Omental fat pad (tissue), 4 donors: ENCODE results near the gene CIT. TPM values are rescaled to one million over a fixed set of nuclear protein-coding genes. Genes with fewer than 3 reads are reported as not detected.

ENCODE experiments used
- ATAC-seq: fragments of 150-250 bp; one replicate; pipeline ENCODE4 v1.9.1; 2016; ENCODE audit warnings: mild to moderate bottlenecking, moderate library complexity; ENCODE audit not compliant: low FRiP score
- DNase-seq: peaks from one replicate; pipeline ENCODE4 v3.0.0-alpha.2; 2019; ENCODE audit warnings: low spot score
- CTCF ChIP-seq, 3 donors: fragments of 450-650 bp; IDR thresholded peaks; one replicate each; pipeline ENCODE4 v1.5.1; 2016 to 2017; ENCODE audit warnings: antibody characterized with exemption in 3 of 3, mild to moderate bottlenecking in 3 of 3, moderate library complexity in 2 of 3
- total RNA-seq, 4 donors: library from RNA; depleted of rRNA; stranded (reverse); fragments of >200 nt; gene quantifications; one replicate each; pipeline ENCODE4 v1.1.0, GENCODE V29; 2016

The CIT gene
- total RNA-seq, 4 donors from 2014 or later: 0.93 to 4.3 (median 3.4) TPM

GRCh38 chr12:119730381-119730780 is 146.7 kb downstream of the CIT start:
- TF ChIP-seq CTCF (IDR thresholded peaks at IDR 0.05): no peak
- DNase-seq: no peak
- ATAC-seq: no peak

GRCh38 chr12:119729871-119730270 is 147.2 kb downstream of the CIT start:
- TF ChIP-seq CTCF (IDR thresholded peaks at IDR 0.05): no peak
- no peak for ATAC-seq

GRCh38 chr12:119728444-119728745 is 148.7 kb downstream of the CIT start:
- ATAC-seq: no peak
- DNase-seq: no peak
- TF ChIP-seq CTCF (IDR thresholded peaks at IDR 0.05): no peak

More at GRCh38 chr12:119729871-119730270, 147.2 kb downstream of the CIT start:
- no peak for DNase-seq

- DNase-seq (no peak), ATAC-seq (no peak)
- TF ChIP-seq CTCF (IDR thresholded peaks at IDR 0.05): no peak
Measured at GRCh38 chr12:119727600-119728443, 149.3 kb downstream of the CIT start.

GRCh38 chr12:119725523-119725922 is 151.6 kb downstream of the CIT start:
- no peak for ATAC-seq
- DNase-seq: no peak
- no peak for TF ChIP-seq CTCF (IDR thresholded peaks at IDR 0.05)

GRCh38 chr12:119721306-119721705 is 155.8 kb downstream of the CIT start:
- no peak for TF ChIP-seq CTCF (IDR thresholded peaks at IDR 0.05)
- no peak for DNase-seq
- no peak for ATAC-seq

GRCh38 chr12:119720349-119720748 is 156.8 kb downstream of the CIT start:
- TF ChIP-seq CTCF (IDR thresholded peaks at IDR 0.05): no peak
- ATAC-seq (no peak), DNase-seq (no peak)
